H9 (cell line): ENCODE results near the gene PRRX1. TPM values are rescaled to one million over a fixed set of nuclear protein-coding genes. Genes with fewer than 3 reads are reported as not detected.

Experiments used
- DNase-seq: peaks from one replicate; pipeline ENCODE4 v3.0.0-alpha.2; 2017
- H2AFZ ChIP-seq: one replicate; pipeline ENCODE4 v1.6.1; 2013; ENCODE audit warnings: mild to moderate bottlenecking, low read length, control low read depth, moderate library complexity
- H2AK5ac ChIP-seq: 2 replicates; pipeline ENCODE4 v1.6.1; 2013; ENCODE audit warnings: low read length, control low read depth, mixed read lengths; ENCODE audit not compliant: insufficient read length
- H2BK120ac ChIP-seq: one replicate; pipeline ENCODE4 v1.6.1; 2013; ENCODE audit warnings: low read depth, mild to moderate bottlenecking, low read length, control low read depth, inconsistent platforms; ENCODE audit not compliant: poor library complexity, severe bottlenecking
- H2BK12ac ChIP-seq: 2 replicates; pipeline ENCODE4 v1.6.1; 2013; ENCODE audit warnings: low read length, control low read depth, mixed read lengths, low read depth; ENCODE audit not compliant: insufficient read length
- H2BK15ac ChIP-seq: 2 replicates; pipeline ENCODE4 v1.6.1; 2013; ENCODE audit warnings: low read depth, low read length, control low read depth
- H2BK20ac ChIP-seq: one replicate; pipeline ENCODE4 v1.6.1; 2013; ENCODE audit warnings: low read depth, mild to moderate bottlenecking, low read length, control low read depth, inconsistent platforms; ENCODE audit not compliant: poor library complexity, severe bottlenecking
- H2BK5ac ChIP-seq: 2 replicates; pipeline ENCODE4 v1.6.1; 2013; ENCODE audit warnings: low read length, control low read depth, mixed read lengths; ENCODE audit not compliant: insufficient read length
- H3K14ac ChIP-seq: 2 replicates; pipeline ENCODE4 v1.6.1; 2013; ENCODE audit warnings: low read length, control low read depth; ENCODE audit not compliant: insufficient read depth
- H3K18ac ChIP-seq: 2 replicates; pipeline ENCODE4 v1.6.1; 2013; ENCODE audit warnings: low read depth, mild to moderate bottlenecking, mixed read lengths, low read length, control low read depth; ENCODE audit not compliant: insufficient read length
- H3K23ac ChIP-seq: 2 replicates; pipeline ENCODE4 v1.6.1; 2013; ENCODE audit warnings: low read length, control low read depth, mixed read lengths, low read depth; ENCODE audit not compliant: insufficient read length
- H3K23me2 ChIP-seq: 2 replicates; pipeline ENCODE4 v1.6.1; 2013; ENCODE audit warnings: low read depth, mild to moderate bottlenecking, mixed read lengths, low read length, control low read depth; ENCODE audit not compliant: insufficient read length, poor library complexity, severe bottlenecking
- H3K27ac ChIP-seq: 2 replicates; pipeline ENCODE4 v1.5.1; 2013; ENCODE audit warnings: low read length, control low read depth, mixed read lengths, low read depth; ENCODE audit not compliant: insufficient read length
- H3K27me3 ChIP-seq: 2 replicates; pipeline ENCODE4 v1.6.1; 2013; ENCODE audit warnings: low read length, control low read depth, inconsistent platforms; ENCODE audit not compliant: insufficient read depth
- H3K4ac ChIP-seq: 2 replicates; pipeline ENCODE4 v1.6.1; 2013; ENCODE audit warnings: low read depth, mild to moderate bottlenecking, control low read depth, inconsistent platforms, low read length, moderate library complexity
- H3K4me1 ChIP-seq: 2 replicates; pipeline ENCODE4 v1.6.1; 2013; ENCODE audit warnings: low read length, control low read depth, inconsistent platforms; ENCODE audit not compliant: insufficient read depth
- H3K4me2 ChIP-seq: 2 replicates; pipeline ENCODE4 v1.6.1; 2013; ENCODE audit warnings: low read length, control low read depth, mixed read lengths; ENCODE audit not compliant: insufficient read length, insufficient read depth
- H3K56ac ChIP-seq: 2 replicates; pipeline ENCODE4 v1.6.1; 2013; ENCODE audit warnings: low read depth, mild to moderate bottlenecking, mixed read lengths, low read length, control low read depth; ENCODE audit not compliant: insufficient read length
- H3K79me1 ChIP-seq: 2 replicates; pipeline ENCODE4 v1.6.1; 2013; ENCODE audit warnings: low read depth, mild to moderate bottlenecking, moderate library complexity, low read length, control low read depth, inconsistent platforms; ENCODE audit not compliant: insufficient read depth, poor library complexity, severe bottlenecking
- H3K79me2 ChIP-seq: 2 replicates; pipeline ENCODE4 v1.6.1; 2013; ENCODE audit warnings: low read length, control low read depth, inconsistent platforms; ENCODE audit not compliant: insufficient read depth
- H3K9ac ChIP-seq: 2 replicates; pipeline ENCODE4 v1.6.1; 2013; ENCODE audit warnings: low read length, control low read depth, mixed read lengths; ENCODE audit not compliant: insufficient read length; ENCODE audit errors: extremely low read depth
- H3K9me3 ChIP-seq: one replicate; pipeline ENCODE4 v1.6.1; 2013; ENCODE audit warnings: low read depth, low read length, inconsistent platforms; ENCODE audit not compliant: control insufficient read depth
- H3T11ph ChIP-seq: one replicate; pipeline ENCODE4 v1.6.1; 2013; ENCODE audit warnings: mild to moderate bottlenecking, low read length, control low read depth, inconsistent platforms
- H4K20me1 ChIP-seq: one replicate; pipeline ENCODE4 v1.6.1; 2013; ENCODE audit not compliant: control insufficient read depth, insufficient read length, insufficient read depth
- H4K5ac ChIP-seq: 2 replicates; pipeline ENCODE4 v1.6.1; 2013; ENCODE audit warnings: low read depth, mild to moderate bottlenecking, mixed read lengths, low read length, control low read depth; ENCODE audit not compliant: insufficient read length
- H4K8ac ChIP-seq: replicated peaks from 2 replicates; pipeline ENCODE4 v1.6.1; 2013; ENCODE audit warnings: low read length, control low read depth, mixed read lengths, low read depth; ENCODE audit not compliant: insufficient read length
- H4K91ac ChIP-seq: 2 replicates; pipeline ENCODE4 v1.6.1; 2013; ENCODE audit warnings: low read depth, mild to moderate bottlenecking, moderate library complexity, mixed read lengths, low read length, control low read depth; ENCODE audit not compliant: insufficient read length
- H3K27ac Mint-ChIP-seq, 3 experiments: 2 replicates in 2 of 3; 3 replicates in 1 of 3; pipeline ENCODE4 v1.8.0; 2020 to 2021; ENCODE audit warnings: mixed read lengths in 3 of 3, mild to moderate bottlenecking in 1 of 3, moderate library complexity in 1 of 3
- H3K27me3 Mint-ChIP-seq: 2 replicates; pipeline ENCODE4 v1.8.0; 2021; ENCODE audit warnings: low read depth, mild to moderate bottlenecking, moderate library complexity, mixed read lengths
- H3K36me3 Mint-ChIP-seq, 3 experiments: 2 replicates in 2 of 3; 3 replicates in 1 of 3; pipeline ENCODE4 v1.8.0; 2020 to 2021; ENCODE audit warnings: low read depth in 3 of 3, mixed read lengths in 3 of 3; ENCODE audit not compliant: insufficient read depth in 1 of 3
- H3K4me1 Mint-ChIP-seq, 2 experiments: 2 replicates each; pipeline ENCODE4 v1.8.0; 2020; ENCODE audit warnings: mixed read lengths in 2 of 2
- H3K4me3 Mint-ChIP-seq, 2 experiments: 2 replicates in 1 of 2; 3 replicates in 1 of 2; pipeline ENCODE4 v1.8.0; 2020 to 2021; ENCODE audit warnings: mild to moderate bottlenecking in 2 of 2, mixed read lengths in 2 of 2, moderate library complexity in 1 of 2
- H3K9me3 Mint-ChIP-seq, 2 experiments: 2 replicates in 1 of 2; 3 replicates in 1 of 2; pipeline ENCODE4 v1.8.0; 2020; ENCODE audit warnings: mild to moderate bottlenecking in 2 of 2, mixed read lengths in 2 of 2, moderate library complexity in 1 of 2
- WGBS: extraction: QIAGEN DNeasy Blood & Tissue Kit; methylation state at CpG from one replicate; pipeline ENCODE4 v1.1.7; 2013; ENCODE audit warnings: missing lambda C conversion rate, low lambda C conversion rate, mixed read lengths; ENCODE audit not compliant: insufficient read length; ENCODE audit errors: extremely low coverage; 5-methylcytosine and 5-hydroxymethylcytosine counted together
- total RNA-seq: library from RNA; stranded (reverse); gene quantifications from 2 replicates; pipeline ENCODE4 v1.2.1, GENCODE V29; 2021
- TF ChIP-seq, protein P1 (sequence below): fragments of 200-600 bp; sonication (generic); conservative IDR thresholded peaks from 3 replicates; pipeline ENCODE4 v1.8.0; 2021; ENCODE audit warnings: antibody characterized with exemption, mild to moderate bottlenecking

The PRRX1 gene
- total RNA-seq, 1 experiment from 2014 or later: not detected

DNA sequence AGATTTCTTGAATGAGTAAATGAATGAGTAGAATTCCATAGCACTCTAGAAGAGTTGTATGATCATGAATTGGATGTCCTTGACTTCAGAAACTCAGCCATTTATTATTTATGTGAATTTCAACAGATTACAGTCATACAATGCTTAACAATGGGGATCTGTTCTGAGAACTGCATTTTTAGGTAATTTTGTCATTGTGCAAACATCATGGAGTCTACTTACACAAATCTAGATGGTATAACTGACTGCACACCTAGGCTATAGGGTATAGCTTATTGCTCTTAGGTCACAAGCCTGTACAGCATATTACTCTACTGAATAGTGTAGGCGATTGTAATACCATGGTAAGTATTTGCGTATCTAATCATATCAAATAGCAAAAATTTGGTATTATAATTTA is 59.6 kb downstream of the PRRX1 start:
- Histone ChIP-seq H2BK20ac (no peak overlapping the region), H3K18ac (no peak overlapping the region), H3K79me2 (no peaks in the 10 kb centered on the region), H3K27me3 (no peaks in the 10 kb centered on the region), H4K8ac (no peak overlapping the region), H2AK5ac (no peak overlapping the region), H2BK15ac (no peak overlapping the region), H3K9me3 (no peaks in the 10 kb centered on the region), H3K14ac (no peak overlapping the region), H3K4ac (no peak overlapping the region), H3K4me2 (no peak overlapping the region), H3T11ph (no peak overlapping the region), H3K4me1 (no peaks in the 10 kb centered on the region), H4K91ac (no peak overlapping the region), H4K5ac (no peak overlapping the region), H2BK5ac (no peak overlapping the region), H3K9ac (no peak overlapping the region), H3K56ac (no peak overlapping the region), H3K79me1 (no peaks in the 10 kb centered on the region), H2BK120ac (no peak overlapping the region), H3K23ac (no peak overlapping the region), H4K20me1 (no peaks in the 10 kb centered on the region), H3K23me2 (no peaks in the 10 kb centered on the region), H3K27ac (no peak overlapping the region), H2BK12ac (no peak overlapping the region), H2AFZ (no peak overlapping the region)
- Mint-ChIP-seq H3K27ac (no peak overlapping the region), H3K36me3 (no peaks in the 10 kb centered on the region), H3K27me3 (peaks cover 1% of the 10 kb centered on the region; the same call in 1 of the 2 replicates), H3K4me3 (no peak overlapping the region), H3K9me3 (no peaks in the 10 kb centered on the region), H3K4me1 (no peaks in the 10 kb centered on the region)
- DNase-seq: no peak
- no CpG with 5 or more reads among the region's 2 CpGs for WGBS
- TF ChIP-seq, protein P1, sequence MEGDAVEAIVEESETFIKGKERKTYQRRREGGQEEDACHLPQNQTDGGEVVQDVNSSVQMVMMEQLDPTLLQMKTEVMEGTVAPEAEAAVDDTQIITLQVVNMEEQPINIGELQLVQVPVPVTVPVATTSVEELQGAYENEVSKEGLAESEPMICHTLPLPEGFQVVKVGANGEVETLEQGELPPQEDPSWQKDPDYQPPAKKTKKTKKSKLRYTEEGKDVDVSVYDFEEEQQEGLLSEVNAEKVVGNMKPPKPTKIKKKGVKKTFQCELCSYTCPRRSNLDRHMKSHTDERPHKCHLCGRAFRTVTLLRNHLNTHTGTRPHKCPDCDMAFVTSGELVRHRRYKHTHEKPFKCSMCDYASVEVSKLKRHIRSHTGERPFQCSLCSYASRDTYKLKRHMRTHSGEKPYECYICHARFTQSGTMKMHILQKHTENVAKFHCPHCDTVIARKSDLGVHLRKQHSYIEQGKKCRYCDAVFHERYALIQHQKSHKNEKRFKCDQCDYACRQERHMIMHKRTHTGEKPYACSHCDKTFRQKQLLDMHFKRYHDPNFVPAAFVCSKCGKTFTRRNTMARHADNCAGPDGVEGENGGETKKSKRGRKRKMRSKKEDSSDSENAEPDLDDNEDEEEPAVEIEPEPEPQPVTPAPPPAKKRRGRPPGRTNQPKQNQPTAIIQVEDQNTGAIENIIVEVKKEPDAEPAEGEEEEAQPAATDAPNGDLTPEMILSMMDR: no peak
